ENCODE measurements around the gene ZNF8.
"Not testable (repeated sequence)": the region's sequence is repeated elsewhere in the genome, so short reads cannot be mapped to it uniquely, and the experiment has no call there.

The ZNF8 gene

GRCh38 chr19:58300620-58301019 lies 21.9 kb downstream of the ZNF8 start:
- peaks cover 34% of the 10 kb centered on the region for H3K36me3 ChIP-seq (ENCODE audit: control insufficient read depth, insufficient read depth, low read length, severe bottlenecking)
- peaks cover 4% of the 10 kb centered on the region for H3K4me1 ChIP-seq (ENCODE audit: control insufficient read depth, insufficient read depth, low read length)
- peaks cover 3% of the 10 kb centered on the region for H3K9me3 ChIP-seq (ENCODE audit: control insufficient read depth, low read length)
- no peaks in the 10 kb centered on the region for H3K27me3 ChIP-seq (replicated peaks; ENCODE audit: control insufficient read depth, insufficient read depth, low read length)
- no peak overlapping the region for H3K4me3 ChIP-seq (ENCODE audit: low read length)
- no peak overlapping the region for H3K9ac ChIP-seq (ENCODE audit: low read length)
- no peak for DNase-seq (ENCODE audit: low read depth)

GRCh38 chr19:58304255-58304654 lies 25.5 kb downstream of the ZNF8 start:
- H3K36me3 ChIP-seq (ENCODE audit: control insufficient read depth, insufficient read depth, low read length, severe bottlenecking) = peaks cover 37% of the 10 kb centered on the region
- H3K9ac ChIP-seq (ENCODE audit: low read length) = no peak overlapping the region
- peak overlapping the region; percentile 90 for H3K4me3 ChIP-seq (ENCODE audit: low read length)
- no peaks in the 10 kb centered on the region for H3K9me3 ChIP-seq (ENCODE audit: control insufficient read depth, low read length)
- peaks cover 14% of the 10 kb centered on the region for H3K4me1 ChIP-seq (ENCODE audit: control insufficient read depth, insufficient read depth, low read length)
- no peak for DNase-seq (ENCODE audit: low read depth)
- H3K27me3 ChIP-seq (replicated peaks; ENCODE audit: control insufficient read depth, insufficient read depth, low read length) = no peaks in the 10 kb centered on the region

GRCh38 chr19:58304748-58305064 lies 26.0 kb downstream of the ZNF8 start:
- Histone ChIP-seq H3K9ac (ENCODE audit: low read length) (peak overlapping the region; percentile 90), H3K27me3 (replicated peaks; ENCODE audit: control insufficient read depth, insufficient read depth, low read length) (no peaks in the 10 kb centered on the region), H3K9me3 (ENCODE audit: control insufficient read depth, low read length) (no peaks in the 10 kb centered on the region), H3K36me3 (ENCODE audit: control insufficient read depth, insufficient read depth, low read length, severe bottlenecking) (peaks cover 41% of the 10 kb centered on the region), H3K4me3 (ENCODE audit: low read length) (peak overlapping the region; percentile 90), H3K4me1 (ENCODE audit: control insufficient read depth, insufficient read depth, low read length) (peaks cover 14% of the 10 kb centered on the region)
- no peak for DNase-seq (ENCODE audit: low read depth)

DNA sequence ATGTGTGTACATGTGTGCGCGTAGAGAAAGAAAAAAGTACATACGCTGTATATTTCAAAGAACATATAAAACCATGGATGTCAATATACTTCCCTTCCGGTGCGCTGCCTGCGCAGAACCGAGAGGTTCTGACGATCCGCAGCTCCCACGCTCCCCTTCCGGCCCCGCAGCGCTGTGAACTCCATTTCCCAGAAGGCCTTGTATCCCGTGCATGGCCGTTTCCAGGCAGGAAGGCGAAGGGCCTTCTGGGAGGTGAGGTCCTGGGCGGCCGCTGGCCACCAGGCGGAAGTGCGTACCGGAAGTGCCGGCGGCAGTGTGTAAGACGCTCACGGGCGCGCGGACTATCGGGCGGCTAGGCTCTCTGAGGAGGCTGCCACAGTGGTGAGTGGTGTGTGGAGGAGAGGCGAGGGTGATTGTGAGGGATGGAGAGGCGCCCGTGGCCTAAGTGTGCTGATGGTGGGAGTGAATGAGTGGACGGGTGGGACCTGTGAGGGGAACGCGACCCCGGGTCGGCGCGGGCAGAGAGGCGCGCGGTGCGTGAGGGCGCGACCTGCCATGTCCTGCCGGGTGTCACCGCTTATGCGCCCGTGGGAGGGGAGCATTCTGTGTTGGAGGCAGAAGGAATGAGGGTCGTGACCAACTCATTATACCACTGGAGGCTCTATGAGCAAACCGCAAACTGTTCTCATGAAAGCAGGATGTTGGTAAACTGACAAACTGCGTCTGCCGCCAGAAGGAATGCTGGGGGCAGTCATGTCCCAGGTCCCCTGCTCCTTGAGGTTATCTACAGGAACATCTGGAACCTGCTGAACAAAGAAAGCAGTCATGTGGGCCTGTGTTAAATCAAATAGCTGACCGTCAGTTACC lies 26.5 kb downstream of the ZNF8 start, which contains the start of gene ERVK3-1:
TSS of gene ERVK3-1 (plus strand) at position 313 of the 867 bp plus-strand sequence. CDS start 6,792 bp downstream, outside the sequence.
- H3K9me3 ChIP-seq (ENCODE audit: control insufficient read depth, low read length) = no peaks in the 10 kb centered on the region

DNA sequence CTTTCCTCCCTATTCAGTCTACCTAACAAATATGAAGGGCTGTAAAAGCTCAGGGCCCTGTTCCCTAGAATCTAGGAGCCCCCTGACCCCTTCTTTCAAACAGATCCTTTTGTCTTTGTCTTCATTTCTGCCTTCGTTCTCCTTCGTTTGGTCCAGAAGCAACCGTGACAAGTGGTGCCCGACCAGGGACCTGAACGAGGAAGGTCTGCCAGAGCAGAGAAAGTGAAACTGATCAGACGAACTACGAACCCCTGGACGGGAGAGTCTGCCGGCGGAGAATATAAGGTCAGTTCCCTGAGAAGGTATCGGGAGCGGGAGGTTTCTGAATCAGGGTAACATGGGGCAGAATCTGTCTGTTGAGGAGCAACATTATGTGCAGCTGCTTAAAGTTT lies 27.2 kb downstream of the ZNF8 start:
- Histone ChIP-seq H3K9me3 (ENCODE audit: control insufficient read depth, low read length) (no peaks in the 10 kb centered on the region), H3K36me3 (ENCODE audit: control insufficient read depth, insufficient read depth, low read length, severe bottlenecking) (peaks cover 29% of the 10 kb centered on the region), H3K9ac (ENCODE audit: low read length) (peak overlapping the region; percentile 90), H3K27me3 (replicated peaks; ENCODE audit: control insufficient read depth, insufficient read depth, low read length) (no peaks in the 10 kb centered on the region), H3K4me3 (ENCODE audit: low read length) (peak overlapping the region; percentile 90), H3K4me1 (ENCODE audit: control insufficient read depth, insufficient read depth, low read length) (peaks cover 14% of the 10 kb centered on the region)
- peak; percentile 22 for DNase-seq (ENCODE audit: low read depth)

More for the DNA sequence above, 26.5 kb downstream of the ZNF8 start, which contains the start of gene ERVK3-1:
- peak within 1 kb of the TSS; percentile 90 for H3K4me3 ChIP-seq (ENCODE audit: low read length)
- H3K9ac ChIP-seq (ENCODE audit: low read length) = peak within 1 kb of the TSS; percentile 90
- no peaks in the 10 kb centered on the region for H3K27me3 ChIP-seq (replicated peaks; ENCODE audit: control insufficient read depth, insufficient read depth, low read length)
- peaks cover 35% of the 10 kb centered on the region for H3K36me3 ChIP-seq (ENCODE audit: control insufficient read depth, insufficient read depth, low read length, severe bottlenecking)
- peak; percentile 99 for DNase-seq (ENCODE audit: low read depth)
- peaks cover 14% of the 10 kb centered on the region for H3K4me1 ChIP-seq (ENCODE audit: control insufficient read depth, insufficient read depth, low read length)

GRCh38 chr19:58307736-58308135 lies 29.0 kb downstream of the ZNF8 start:
- no peak for DNase-seq (ENCODE audit: low read depth)
- H3K9ac ChIP-seq (ENCODE audit: low read length) = no peak overlapping the region
- no peak overlapping the region for H3K4me3 ChIP-seq (ENCODE audit: low read length)
- no peaks in the 10 kb centered on the region for H3K9me3 ChIP-seq (ENCODE audit: control insufficient read depth, low read length)
- no peaks in the 10 kb centered on the region for H3K27me3 ChIP-seq (replicated peaks; ENCODE audit: control insufficient read depth, insufficient read depth, low read length)
- peaks cover 14% of the 10 kb centered on the region for H3K4me1 ChIP-seq (ENCODE audit: control insufficient read depth, insufficient read depth, low read length)
- H3K36me3 ChIP-seq (ENCODE audit: control insufficient read depth, insufficient read depth, low read length, severe bottlenecking) = peaks cover 38% of the 10 kb centered on the region

GRCh38 chr19:58310685-58311084 lies 31.9 kb downstream of the ZNF8 start:
- not testable (repeated sequence) for H3K9me3 ChIP-seq (ENCODE audit: control insufficient read depth, low read length); H3K27me3 ChIP-seq (replicated peaks; ENCODE audit: control insufficient read depth, insufficient read depth, low read length); H3K9ac ChIP-seq (ENCODE audit: low read length); H3K4me3 ChIP-seq (ENCODE audit: low read length); H3K4me1 ChIP-seq (ENCODE audit: control insufficient read depth, insufficient read depth, low read length)
- H3K36me3 ChIP-seq (ENCODE audit: control insufficient read depth, insufficient read depth, low read length, severe bottlenecking) = peaks cover 63% of the 10 kb centered on the region
- DNase-seq (ENCODE audit: low read depth) = peak; percentile 11

DNA sequence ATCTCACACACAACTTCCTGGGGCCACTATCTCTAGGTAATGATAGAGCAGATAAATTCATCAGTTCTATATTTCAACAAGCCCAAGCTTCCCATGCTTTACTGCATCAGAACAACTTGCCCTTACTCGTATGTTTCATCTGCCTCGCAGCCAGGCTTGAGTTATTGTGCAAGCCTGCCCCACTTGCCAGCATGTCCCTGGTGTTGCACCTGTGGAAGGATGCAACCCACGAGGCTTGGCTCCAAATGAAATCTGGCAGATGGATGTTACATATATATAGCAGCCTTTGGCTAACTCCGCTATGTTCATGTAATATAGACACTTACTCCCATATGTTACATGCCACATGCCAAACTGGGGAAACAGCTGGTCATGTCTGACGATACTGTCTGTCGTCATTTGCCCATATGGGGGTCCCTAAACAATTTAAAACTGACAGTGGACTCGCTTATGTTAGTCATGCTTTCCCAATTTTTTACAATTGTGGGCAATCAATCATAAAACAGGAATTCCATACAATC lies 32.6 kb downstream of the ZNF8 start:
- Histone ChIP-seq H3K36me3 (ENCODE audit: control insufficient read depth, insufficient read depth, low read length, severe bottlenecking) (peaks cover 63% of the 10 kb centered on the region), H3K4me1 (ENCODE audit: control insufficient read depth, insufficient read depth, low read length) (peaks cover 4% of the 10 kb centered on the region), H3K4me3 (ENCODE audit: low read length) (no peak overlapping the region), H3K9me3 (ENCODE audit: control insufficient read depth, low read length) (no peaks in the 10 kb centered on the region), H3K27me3 (replicated peaks; ENCODE audit: control insufficient read depth, insufficient read depth, low read length) (no peaks in the 10 kb centered on the region), H3K9ac (ENCODE audit: low read length) (no peak overlapping the region)
- no peak for DNase-seq (ENCODE audit: low read depth)

DNA sequence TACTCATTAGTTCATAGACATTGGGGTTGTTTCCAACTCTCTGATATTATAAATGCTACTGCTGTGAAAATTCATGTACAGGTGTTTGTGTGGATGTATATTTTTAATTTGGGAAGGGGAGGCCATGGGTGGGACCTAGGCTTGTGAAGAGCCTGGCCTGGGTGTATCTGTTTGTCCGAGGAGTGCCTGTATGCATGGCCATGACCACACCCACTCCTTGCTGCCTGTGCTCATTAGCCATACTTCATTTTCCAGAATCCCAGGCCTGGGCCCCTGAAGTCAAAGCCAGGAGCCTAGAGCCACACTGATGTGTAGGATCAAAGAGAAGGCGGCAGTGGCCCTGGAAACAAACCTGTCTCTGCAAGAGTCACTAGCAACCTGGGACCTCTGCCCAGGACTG lies 36.8 kb downstream of the ZNF8 start:
- Histone ChIP-seq H3K9ac (ENCODE audit: low read length) (no peak overlapping the region), H3K9me3 (ENCODE audit: control insufficient read depth, low read length) (no peaks in the 10 kb centered on the region), H3K4me1 (ENCODE audit: control insufficient read depth, insufficient read depth, low read length) (no peaks in the 10 kb centered on the region), H3K27me3 (replicated peaks; ENCODE audit: control insufficient read depth, insufficient read depth, low read length) (no peaks in the 10 kb centered on the region), H3K36me3 (ENCODE audit: control insufficient read depth, insufficient read depth, low read length, severe bottlenecking) (peaks cover 41% of the 10 kb centered on the region), H3K4me3 (ENCODE audit: low read length) (no peak overlapping the region)
- DNase-seq (ENCODE audit: low read depth) = no peak

DNA sequence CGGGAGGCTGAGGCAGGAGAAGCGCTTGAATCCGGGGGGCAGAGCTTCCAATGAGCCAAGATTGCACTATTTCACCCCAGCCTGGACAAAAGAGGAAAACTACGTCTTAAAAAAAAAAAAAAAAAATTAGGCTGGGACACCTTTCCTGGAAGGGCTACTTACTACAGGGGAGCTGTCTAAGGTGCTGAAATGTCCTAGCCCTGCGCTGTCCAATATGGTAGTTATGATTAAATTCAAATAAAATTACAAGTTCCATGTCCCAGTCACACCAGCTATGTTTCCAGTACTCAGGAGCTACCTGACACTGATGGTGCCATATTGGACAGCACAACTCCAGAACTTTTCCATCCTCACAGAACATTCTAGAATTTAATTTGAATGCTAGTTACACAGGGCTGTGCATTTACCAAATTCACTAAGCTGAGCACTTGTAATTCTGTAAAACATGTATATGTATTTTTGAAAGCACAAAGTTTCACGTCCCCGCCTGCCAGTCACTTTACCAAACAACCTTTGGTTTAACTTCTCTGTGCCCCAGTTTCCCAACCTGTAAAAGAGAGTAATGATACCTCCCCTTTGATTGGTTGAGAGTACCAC lies 38.8 kb downstream of the ZNF8 start:
- peaks cover 27% of the 10 kb centered on the region for H3K36me3 ChIP-seq (ENCODE audit: control insufficient read depth, insufficient read depth, low read length, severe bottlenecking)
- DNase-seq (ENCODE audit: low read depth) = peak; percentile 59
- H3K9me3 ChIP-seq (ENCODE audit: control insufficient read depth, low read length) = no peaks in the 10 kb centered on the region
- no peaks in the 10 kb centered on the region for H3K4me1 ChIP-seq (ENCODE audit: control insufficient read depth, insufficient read depth, low read length)
- H3K27me3 ChIP-seq (replicated peaks; ENCODE audit: control insufficient read depth, insufficient read depth, low read length) = no peaks in the 10 kb centered on the region
- no peak overlapping the region for H3K9ac ChIP-seq (ENCODE audit: low read length)
- H3K4me3 ChIP-seq (ENCODE audit: low read length) = no peak overlapping the region

GRCh38 chr19:58318297-58318696 lies 39.5 kb downstream of the ZNF8 start:
- Histone ChIP-seq H3K27me3 (replicated peaks; ENCODE audit: control insufficient read depth, insufficient read depth, low read length) (no peaks in the 10 kb centered on the region), H3K9ac (ENCODE audit: low read length) (no peak overlapping the region), H3K4me1 (ENCODE audit: control insufficient read depth, insufficient read depth, low read length) (no peaks in the 10 kb centered on the region), H3K36me3 (ENCODE audit: control insufficient read depth, insufficient read depth, low read length, severe bottlenecking) (peaks cover 20% of the 10 kb centered on the region), H3K9me3 (ENCODE audit: control insufficient read depth, low read length) (no peaks in the 10 kb centered on the region), H3K4me3 (ENCODE audit: low read length) (no peak overlapping the region)
- DNase-seq (ENCODE audit: low read depth) = no peak

Data from adipocyte (in vitro differentiated cells).